ENCODE measurements around the gene ZAP70.
A peak's percentile ranks its signal among the peaks of the same experiment; 100 is the strongest.

ZAP70 gene

GRCh38 chr2:97769711-97770110 is 56.3 kb downstream of the ZAP70 start:
- DNase-seq (ENCODE audit: insufficient read length, low spot score) (no peak), FAIRE-seq (no peak)

- no peak for FAIRE-seq
Observed at GRCh38 chr2:97770445-97770844, 57.1 kb downstream of the ZAP70 start.

GRCh38 chr2:97774425-97774824 is 61.0 kb downstream of the ZAP70 start:
- FAIRE-seq (peak; percentile 44), DNase-seq (ENCODE audit: insufficient read length, low spot score) (no peak)

More at GRCh38 chr2:97770445-97770844, 57.1 kb downstream of the ZAP70 start:
- no peak for DNase-seq (ENCODE audit: insufficient read length, low spot score)

GRCh38 chr2:97775074-97775473 is 61.7 kb downstream of the ZAP70 start:
- FAIRE-seq: no peak
- no peak for DNase-seq (ENCODE audit: insufficient read length, low spot score)

- FAIRE-seq: no peak
- no peak for DNase-seq (ENCODE audit: insufficient read length, low spot score)
Observed at GRCh38 chr2:97779141-97779540, 65.8 kb downstream of the ZAP70 start.

GRCh38 chr2:97781981-97782380 is 68.6 kb downstream of the ZAP70 start:
- DNase-seq (ENCODE audit: insufficient read length, low spot score): no peak
- no peak for FAIRE-seq

- no peak for DNase-seq (ENCODE audit: insufficient read length, low spot score)
- FAIRE-seq: no peak
Observed at GRCh38 chr2:97784953-97785352, 71.6 kb downstream of the ZAP70 start.

GRCh38 chr2:97785818-97786217 is 72.4 kb downstream of the ZAP70 start:
- FAIRE-seq (no peak), DNase-seq (ENCODE audit: insufficient read length, low spot score) (no peak)

- FAIRE-seq (no peak), DNase-seq (ENCODE audit: insufficient read length, low spot score) (no peak)
Observed at GRCh38 chr2:97788986-97789644, 75.7 kb downstream of the ZAP70 start.

All from GM19239 (cell line).